Germinal center (tissue), 1 donor: ENCODE data around the gene CLECL1.
"Not testable (repeated sequence)": the region's sequence is repeated elsewhere in the genome, so short reads cannot be mapped to it uniquely, and the experiment has no call there.

Experiments
- DNase-seq: peaks from one replicate; pipeline ENCODE4 v3.0.0; 2012; ENCODE audit warnings: mixed read lengths, low spot score

The CLECL1 gene

DNA sequence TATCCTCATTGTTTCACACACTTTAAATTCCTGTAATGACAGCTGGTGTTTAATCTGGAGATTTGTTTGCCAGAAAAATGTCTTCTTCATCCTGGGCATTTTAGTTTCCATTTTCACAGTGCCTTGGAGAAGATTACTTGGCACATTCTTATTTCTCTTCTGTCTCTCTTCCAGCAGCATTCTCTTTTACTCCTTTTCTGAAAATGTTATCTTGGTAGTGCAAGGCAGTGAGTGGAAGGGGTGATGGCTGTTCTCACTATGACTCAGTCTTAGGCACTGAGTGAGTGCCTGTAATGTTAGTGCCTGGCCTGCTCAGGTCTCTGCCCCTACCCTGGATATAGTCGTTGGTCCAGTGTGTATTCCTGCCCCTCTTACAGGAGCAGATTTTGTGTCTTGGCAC, 13.1 kb downstream of the CLECL1 start:
- no peak for DNase-seq

DNA sequence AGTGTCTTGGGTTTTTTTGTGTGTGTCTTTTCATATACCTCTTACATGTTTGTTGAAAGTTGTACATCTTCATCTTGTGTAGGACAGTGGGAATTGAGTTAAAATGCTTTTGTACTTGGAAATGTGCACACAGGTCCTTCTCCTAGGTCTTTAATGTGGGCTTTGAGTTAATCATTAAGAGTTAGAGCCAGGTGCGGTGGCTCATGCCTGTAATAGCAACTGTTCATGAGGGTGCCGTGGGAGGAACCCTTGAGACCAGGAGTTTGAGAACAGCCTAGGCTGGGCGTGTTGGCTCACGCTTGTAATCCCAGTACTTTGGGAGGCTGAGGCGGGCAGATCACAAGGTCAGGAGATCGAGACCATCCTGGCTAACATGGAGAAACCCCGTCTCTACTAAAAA, 13.9 kb downstream of the CLECL1 start:
- no peak for DNase-seq

DNA sequence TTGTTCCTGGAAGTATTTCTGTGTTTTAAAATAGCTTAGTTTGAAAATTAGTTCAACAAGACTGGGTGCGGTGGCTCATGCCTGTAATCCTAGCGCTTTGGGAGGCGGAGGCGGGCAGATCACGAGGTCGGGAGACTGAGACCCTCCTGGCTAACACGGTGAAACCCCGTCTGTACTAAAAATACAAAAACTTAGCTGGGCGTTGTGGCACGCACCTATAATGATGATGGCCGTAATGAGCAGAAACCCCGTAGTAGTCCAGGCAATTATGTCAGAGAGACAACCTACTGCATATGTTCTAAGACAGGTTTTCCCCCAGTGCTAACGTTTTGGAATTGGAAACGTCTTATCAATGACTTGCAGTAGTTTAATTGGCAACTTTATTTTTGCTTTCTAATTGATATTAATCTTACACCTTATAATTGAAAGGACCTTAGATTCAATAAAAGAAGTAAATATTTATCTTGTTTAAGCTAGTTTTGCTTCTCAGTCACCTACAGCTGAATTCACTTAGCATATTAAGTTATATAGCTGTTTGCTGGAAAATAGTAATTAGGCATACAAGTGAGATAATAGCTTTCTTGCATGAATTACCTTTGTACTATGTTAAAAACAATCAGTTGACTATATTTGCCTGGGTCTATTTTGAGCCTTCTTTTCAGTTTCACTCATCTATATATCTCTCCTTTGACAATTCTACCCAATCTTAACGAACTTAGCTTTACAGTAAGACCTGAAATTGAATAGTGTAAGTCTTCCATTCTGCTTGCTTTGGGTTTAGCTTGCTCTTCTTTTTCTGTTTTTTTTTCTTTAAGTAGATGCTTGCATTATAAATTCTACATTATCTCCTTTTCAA, 15.6 kb downstream of the CLECL1 start:
- DNase-seq, result peak; percentile 10

DNA sequence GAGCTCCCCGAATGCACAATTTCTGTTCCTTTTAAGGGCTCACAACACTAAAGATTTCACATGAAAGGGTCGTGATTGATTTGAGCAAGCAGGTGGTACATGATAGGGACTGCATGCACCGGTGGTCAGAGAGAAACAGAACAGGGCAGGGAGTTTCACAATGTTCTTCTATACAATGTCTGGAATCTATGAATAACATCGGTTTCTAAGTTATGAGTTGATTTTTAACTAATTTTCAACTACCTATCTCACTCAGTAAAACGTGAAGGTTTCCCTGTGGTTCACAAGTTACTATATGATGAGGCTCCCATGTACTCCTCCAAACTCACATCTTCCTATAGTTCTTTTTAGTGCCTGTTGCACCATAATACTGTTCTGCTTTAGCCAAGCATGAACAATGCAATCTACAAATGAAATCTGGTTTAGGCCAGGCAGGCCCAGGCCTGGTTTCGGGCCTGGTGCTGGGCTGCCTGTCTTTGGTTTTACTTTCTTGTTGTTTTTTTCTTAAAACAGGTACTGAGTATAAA, 19.8 kb downstream of the CLECL1 start:
- not testable (repeated sequence) for DNase-seq

DNA sequence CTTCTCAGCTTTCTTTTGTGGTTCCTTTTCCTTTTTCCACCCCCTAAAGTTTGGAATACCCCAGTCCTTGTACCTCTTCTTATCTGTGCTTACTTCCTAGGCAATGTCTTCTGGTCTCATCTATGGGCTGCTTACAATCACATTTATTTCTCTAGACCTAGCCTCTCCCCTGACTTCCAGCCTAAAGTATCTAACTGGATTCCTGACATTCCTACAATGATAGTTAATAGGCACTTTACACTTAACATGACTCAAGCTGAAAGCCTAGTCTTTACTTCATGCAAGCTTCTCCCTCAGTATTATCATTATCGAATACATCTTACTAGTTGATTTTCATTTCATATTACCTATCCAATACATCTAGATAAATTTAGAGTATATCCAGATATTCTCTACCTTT, 21.2 kb downstream of the CLECL1 start:
- DNase-seq, result no peak

DNA sequence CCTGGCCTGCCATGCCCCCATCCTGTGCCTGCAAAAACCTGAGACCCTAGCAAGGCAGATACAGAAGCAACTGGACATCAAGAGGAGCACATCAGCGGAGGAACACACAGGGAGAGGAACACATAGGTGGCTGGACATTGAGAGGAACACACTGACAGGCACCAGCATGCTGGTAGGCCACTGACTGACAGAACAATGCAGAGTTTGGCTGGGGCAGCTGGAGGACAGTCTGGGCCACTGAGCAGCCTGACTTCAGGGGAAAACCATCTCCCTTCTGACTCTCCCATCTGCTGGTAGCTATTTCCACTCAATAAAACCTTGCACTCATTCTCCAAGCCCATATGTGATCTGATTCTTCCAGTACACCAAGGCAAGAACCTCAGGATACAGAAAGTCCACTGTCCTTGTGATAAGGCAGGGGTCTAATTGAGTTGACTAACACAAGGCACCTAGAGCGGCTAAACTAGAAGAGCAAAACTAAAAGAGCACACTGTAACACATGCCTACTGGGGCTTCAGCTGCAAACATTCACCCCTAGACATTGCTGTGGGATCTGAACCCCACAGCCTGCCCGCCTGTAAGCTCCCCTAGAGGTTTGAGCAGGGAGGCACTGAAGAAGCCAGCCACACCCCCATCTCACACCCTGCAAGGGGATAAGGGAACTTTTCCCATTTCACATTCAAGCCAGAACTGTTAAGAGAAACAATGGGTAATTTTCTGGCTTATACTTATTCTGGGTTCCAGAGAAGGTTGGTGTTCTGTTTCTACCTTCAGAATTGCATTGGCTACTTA, 22.1 kb downstream of the CLECL1 start:
- no peak for DNase-seq

GRCh38 chr12:9708853-9709252, 24.0 kb downstream of the CLECL1 start:
- no peak for DNase-seq

GRCh38 chr12:9707864-9708808, 24.8 kb downstream of the CLECL1 start:
- DNase-seq, result peak; percentile 52

- DNase-seq, result no peak
Observed at GRCh38 chr12:9707356-9707755, 25.5 kb downstream of the CLECL1 start.

GRCh38 chr12:9706086-9706685, 26.7 kb downstream of the CLECL1 start:
- DNase-seq, result no peak

DNA sequence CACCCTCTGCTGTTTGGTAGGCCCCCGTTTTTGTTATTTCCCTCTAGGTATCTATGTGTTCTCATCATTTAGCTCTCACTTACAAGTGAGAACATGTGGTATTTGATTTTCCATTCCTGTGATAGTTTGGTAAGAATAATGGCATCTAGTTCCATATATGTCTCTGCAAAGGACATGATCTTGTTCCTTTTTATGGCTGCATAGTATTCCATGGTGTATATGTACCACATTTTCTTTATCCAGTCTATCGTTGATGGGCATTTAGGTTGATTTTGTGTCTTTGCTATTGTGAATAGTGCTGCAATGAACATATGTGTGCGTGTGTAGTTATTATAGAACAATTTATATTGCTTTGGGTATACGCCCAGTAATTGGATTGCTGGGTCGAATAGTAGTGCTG, 28.3 kb downstream of the CLECL1 start:
- not testable (repeated sequence) for DNase-seq

DNA sequence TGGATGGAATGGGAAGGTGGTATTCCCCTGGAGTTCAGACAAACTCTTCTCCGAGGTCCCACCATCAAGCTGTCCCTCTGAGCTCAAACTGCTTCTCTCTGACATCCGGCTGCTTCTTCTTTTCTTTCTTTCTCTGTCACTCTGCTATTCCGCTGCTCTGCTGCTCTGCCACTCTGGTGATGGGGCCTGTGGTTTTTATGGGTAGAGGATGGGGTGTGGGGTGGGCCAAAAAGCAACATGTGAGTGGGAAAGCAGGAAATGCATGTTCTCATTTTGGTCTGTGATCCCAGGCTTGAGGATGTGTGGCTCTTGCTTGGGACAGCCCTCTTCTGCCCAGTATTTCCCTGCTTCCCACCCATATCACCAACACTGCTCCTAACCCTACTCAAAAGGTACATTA, 30.6 kb downstream of the CLECL1 start:
- DNase-seq, result no peak

DNA sequence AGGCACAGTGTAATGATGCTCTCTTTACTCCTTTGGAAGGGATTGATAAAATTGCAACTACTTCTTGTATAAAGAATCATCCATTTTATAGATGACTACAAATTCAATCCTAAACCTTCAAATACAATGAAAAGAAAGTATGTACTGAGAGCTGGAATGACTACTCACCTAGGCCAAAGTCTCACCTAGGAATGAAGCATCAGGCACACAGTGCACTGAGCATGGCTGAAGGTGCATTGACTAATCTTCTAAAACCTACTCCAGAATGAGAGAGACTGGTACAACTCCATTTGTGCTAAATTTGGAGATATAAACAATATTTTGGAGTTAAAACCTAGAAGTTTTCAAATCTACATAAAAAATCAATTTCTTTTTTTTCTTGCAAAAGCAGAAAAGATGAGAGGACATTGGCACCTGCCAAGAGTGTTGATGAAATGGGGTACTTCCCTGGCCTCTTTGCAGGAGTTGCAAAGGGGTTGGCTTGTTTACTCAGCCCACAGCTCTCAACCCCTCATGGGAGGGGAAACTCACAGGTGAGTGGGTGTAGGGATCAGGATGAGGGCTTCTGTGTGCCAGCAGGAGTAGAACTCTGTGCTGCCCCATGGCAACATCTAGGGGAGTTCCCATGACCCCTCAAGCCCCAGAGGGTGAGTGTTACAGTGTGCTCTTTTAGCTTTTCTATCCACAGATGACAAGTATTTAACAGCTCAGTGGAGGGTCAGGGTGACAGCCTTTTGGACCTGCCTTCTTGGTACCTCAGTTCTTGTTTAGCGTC, 31.3 kb downstream of the CLECL1 start:
- no peak for DNase-seq

- no peak for DNase-seq
Observed at GRCh38 chr12:9700606-9700956, 32.3 kb downstream of the CLECL1 start.

GRCh38 chr12:9699898-9700605, 32.8 kb downstream of the CLECL1 start:
- no peak for DNase-seq

DNA sequence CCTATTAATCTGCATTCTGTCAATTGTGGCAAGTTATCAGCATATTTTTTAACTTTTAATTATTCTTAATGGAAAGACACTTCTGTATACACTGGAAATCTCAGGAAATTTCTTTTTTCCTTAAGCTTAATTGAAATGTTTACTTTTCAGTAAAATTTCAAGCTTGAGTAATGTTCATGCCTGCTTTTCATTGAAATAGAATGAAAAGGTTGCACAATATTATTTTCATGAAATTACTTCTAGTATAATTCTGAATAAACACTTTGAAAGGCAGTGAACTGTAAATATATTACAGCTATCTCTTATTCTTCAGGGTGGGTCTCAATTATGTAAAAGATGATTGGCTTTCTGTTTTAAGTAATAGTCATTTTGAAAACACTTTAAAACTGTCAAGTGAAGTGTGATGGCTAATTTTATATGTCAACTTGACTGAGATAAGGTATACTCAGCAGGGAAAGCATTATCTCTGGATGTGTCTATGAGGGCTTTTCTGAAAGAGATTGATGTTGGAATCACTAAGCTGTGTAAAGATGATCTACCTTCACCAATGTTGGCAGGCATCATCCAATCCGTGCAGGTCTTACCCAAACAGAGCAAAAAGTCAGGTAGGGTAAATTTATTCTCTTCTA, 33.5 kb downstream of the CLECL1 start:
- DNase-seq, result no peak

DNA sequence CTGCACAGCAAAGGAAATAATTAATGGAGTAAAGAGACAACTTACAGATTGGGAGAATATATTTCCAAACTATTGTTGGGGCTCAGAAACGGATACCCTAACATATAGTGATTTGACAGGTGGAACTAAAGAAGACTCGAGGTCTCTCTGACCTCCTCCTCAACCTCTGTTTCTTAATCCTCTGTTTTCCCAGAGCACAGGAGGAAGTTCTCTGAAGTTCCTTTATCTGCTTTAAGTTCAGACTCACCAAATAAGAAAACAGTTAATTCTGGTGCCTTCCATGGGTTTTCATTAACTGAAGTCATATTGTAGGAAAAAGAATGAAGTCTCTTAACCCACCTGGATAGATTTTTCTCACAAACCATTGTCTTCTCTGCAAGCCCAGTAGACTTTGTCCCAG, 34.2 kb downstream of the CLECL1 start:
- DNase-seq, result no peak

DNA sequence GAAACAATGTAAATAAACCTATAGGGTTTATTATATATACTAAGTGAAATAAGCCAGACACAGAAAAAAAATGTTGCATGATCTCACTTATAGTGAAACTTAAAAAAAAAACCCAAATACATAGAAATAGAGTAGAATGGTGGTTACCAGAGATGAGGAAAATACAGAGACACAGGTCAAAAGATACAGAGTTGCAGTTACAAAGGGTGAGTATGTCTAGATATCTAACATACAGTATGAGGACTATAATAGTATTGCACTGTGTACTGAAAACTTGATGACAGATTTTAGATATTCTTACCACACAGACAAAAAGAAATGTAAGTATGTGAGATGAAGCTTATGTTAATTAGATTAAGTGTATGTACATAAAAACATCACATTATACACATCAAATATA, 35.3 kb downstream of the CLECL1 start:
- DNase-seq, result no peak

DNA sequence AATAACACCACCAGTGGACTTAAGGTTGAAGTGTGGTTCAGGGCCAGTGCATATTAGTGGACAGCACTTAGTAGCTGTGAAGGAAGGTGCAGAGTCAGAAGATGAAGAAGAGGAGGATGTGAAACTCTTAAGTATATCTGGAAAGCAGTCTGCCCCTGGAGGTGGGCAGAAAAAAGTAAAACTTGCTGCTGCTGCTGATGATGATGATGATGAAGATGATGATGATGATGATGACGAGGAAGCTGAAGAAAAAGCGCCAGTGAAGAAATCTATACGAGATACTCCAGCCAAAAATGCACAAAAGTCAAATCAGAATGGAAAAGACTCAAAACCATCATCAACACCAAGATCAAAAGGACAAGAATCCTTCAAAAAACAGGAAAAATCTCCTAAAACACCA, 37.2 kb downstream of the CLECL1 start:
- DNase-seq, result not testable (repeated sequence)

DNA sequence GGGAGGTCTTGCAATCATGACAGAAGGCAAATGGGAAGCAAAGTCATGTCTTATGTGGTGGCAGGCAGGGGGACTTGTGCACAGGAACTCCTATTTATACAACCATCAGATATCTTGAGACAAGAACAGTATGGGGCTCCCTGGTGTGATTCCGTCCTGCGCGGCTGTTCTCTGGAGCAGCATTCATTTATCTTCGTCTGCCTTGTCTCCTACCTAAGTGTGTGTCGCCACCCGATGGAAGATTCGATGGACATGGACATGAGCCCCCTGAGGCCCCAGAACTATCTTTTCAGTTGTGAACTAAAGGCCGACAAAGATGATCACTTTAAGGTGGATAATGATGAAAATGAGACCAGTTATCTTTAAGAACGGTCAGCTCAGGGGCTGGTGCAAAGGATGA, 37.7 kb downstream of the CLECL1 start:
- not testable (repeated sequence) for DNase-seq
